NCI-H2196 (cell line): ENCODE results near the gene UCP1.

Source experiments
- DNase-seq: peaks from one replicate; lab custom pipeline; 2025; ENCODE audit not compliant: unreplicated experiment; lab: John Stamatoyannopoulos, UW

The UCP1 gene, protein sequence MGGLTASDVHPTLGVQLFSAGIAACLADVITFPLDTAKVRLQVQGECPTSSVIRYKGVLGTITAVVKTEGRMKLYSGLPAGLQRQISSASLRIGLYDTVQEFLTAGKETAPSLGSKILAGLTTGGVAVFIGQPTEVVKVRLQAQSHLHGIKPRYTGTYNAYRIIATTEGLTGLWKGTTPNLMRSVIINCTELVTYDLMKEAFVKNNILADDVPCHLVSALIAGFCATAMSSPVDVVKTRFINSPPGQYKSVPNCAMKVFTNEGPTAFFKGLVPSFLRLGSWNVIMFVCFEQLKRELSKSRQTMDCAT

DNA sequence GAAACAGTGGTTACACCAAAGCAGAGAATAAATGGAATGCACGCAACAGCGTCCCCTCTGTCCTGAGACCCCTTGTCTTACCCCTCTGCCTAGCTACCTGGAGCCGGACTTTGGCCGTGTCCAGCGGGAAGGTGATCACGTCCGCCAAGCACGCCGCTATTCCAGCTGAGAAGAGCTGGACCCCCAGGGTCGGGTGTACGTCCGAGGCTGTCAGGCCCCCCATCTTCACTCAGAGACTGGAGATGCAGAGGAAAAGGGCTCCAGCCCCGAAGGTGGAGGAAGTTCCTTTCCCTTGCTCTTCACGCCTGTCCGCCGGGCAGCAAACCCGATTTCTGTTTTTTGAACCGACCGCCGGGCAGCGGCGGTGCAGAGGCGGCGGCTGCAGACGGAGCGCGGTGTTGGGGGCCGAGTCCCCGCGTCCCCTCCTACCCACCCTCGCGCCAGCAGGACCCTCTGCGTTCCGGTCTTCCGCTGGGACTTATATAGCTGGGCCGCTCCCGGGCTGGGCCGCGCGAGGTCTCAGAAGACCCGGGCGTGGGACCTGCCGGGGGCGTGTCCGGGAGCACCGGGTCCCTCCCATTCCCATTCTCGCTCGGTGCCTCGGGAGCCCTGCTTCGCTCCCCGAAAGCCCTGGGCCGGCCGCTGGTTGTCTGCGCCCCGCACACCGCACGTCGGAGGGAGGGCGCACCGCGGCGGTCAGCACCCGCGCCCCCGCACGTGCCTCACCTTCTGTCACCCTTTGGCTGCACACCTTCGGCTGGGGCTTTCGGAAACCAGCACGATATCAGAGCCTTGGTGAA lies at the start of gene UCP1:
TSS of gene UCP1 (minus strand) at position 455 of the 800 bp plus-strand sequence. CDS start at position 223, 232 bp downstream.
- DNase-seq, result no peak

DNA sequence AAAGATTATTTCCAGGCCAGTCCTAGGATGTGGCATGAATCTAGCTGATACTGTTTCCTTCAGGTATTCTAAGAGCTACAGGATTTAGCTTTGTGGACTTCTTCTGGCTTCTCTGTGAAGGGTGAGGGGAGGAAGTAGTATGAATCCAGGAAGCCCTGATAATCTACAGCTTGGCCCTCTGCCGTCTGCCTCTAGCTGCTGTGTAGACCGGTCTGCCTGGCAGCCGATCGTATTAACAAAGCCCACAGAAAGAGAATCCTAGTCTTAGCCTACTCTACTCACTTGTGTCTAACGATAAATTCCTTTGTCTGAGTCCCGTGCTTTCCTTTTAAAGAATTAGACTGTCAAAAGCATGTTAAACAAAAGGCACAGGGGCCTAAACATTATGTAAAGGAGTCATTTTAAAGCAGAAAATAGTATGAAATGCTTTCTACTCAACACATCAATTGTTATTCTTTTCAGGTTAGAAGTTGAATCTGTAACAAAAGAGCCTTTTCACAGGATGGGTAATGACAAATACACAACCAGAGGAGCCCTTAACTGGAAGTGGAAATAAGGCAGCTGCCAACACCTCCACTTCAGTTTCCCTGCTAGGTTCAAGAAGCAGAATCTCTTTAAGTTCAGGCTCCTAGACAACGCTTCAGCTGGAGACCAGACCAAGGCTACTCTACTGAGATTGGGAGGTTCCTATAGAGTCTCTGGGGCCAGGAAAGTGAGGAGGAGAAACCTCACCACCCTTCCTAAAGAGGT lies 48.9 kb upstream of the UCP1 start:
- no peak for DNase-seq

DNA sequence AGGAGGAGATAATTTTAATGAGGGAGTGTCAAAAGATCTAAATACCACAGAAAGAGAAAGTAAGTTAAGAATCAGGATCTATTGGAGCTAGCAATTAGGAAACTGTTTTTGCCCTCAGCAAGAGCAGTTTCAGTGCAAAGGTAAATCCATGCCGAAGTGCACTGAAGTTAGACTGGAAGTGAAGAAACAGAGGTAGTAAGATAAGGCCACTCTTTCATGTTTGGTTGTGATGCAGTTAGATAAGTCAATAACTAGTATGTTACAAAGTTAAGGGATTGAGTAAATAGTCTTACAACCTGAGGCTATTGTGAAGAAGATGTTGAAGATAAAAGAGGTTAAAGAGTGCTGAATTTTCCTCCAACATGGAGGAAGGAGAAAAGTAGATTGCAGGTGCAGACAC lies 46.7 kb upstream of the UCP1 start:
- no peak for DNase-seq

DNA sequence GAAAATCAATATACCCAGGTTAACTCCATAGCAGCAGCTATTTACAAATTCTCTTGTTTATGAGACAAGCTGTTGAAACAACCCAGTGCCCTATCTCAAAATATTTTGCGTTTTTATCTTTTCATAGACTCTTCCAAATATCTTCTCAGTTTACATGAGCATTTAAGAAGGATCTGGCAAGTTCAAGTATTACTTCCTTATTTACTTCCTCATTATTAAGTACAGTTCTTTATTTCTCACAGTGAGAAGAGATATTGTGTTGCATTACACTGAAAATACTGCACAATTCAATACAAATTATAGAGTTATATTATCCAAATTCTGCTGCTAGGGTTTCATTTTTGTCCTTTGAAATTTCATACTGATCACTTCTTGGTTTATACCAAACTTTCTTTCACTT lies 43.6 kb upstream of the UCP1 start:
- DNase-seq, result no peak

DNA sequence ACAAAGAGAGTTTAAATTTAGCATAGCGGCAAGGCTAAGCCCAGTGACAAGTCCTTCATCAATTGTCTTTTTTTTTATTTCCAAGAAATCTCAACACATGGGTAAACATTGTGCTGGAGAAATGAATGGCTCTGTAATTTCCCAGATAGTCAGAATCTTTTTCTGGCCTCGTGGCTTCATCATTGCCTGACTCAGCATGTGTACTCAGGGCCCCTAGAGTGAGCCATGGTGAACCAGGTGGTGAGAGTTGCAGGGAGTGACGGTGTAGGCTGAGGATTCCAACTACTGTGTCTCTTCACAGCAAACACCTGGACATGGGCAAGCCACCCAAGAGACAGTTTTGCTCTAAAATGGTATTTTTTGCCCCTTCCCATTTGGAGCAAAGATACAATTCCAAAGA lies 43.1 kb upstream of the UCP1 start:
- no peak for DNase-seq

DNA sequence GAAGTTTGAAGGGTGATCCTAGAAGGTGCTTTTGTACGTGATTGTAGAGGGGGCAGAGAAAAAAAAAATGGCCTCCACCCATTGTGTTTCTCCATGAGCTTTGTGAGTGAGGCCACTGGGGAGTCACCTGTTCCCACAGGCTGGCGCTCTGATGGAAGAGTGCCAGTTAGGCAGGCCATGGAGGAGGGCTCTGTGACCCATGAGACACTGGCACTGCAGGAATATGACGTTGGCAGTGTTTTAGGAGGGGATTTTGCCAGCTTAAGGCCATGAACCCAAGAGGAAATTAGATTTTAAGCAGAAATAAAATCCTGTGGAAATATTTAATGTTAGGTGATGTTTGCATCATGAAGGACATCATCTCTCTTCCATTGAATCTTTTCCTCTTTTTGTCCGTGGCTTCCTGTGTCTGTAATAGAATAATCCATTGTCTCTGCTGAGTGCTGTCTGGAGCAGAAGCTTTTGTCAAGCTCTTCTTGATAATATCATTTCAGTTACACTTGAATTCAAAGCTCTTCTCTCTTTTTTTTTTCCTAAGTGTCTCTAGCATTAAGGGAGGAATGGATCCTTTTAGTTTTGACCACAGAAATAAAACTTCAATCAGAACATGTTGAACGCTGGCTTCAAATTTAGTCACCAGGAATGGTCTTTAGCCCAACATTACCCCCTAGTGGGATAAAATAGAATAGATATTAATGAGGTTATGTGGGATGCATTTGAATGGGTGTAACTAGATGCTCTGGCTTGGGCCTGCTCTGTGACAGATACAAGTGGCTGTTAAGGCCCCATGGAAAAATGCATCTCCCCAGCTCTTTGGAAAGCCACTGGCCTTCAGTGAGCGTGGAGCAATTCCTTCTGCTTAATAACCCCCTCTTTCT lies 41.0 kb upstream of the UCP1 start:
- peak; percentile 55 for DNase-seq

DNA sequence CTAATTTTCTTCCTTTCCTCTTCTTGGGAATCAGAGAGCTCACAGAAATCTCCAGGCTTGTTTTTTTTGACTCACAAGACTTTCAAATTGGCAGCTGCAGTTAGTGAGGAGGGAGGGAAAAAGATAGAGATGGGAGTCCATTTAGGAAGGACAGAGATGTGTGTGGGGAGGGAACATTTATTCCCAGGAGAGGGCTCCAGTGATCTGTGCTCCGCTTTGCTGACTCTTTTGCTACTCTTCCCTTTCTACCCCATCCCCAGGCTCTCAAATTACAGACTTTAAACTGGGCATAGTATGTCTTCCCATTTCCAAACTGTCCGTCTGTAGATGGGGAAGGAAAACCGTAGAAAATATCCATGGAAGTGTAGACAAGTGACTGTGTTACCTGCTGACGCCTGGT lies 39.1 kb upstream of the UCP1 start:
- DNase-seq, result no peak

DNA sequence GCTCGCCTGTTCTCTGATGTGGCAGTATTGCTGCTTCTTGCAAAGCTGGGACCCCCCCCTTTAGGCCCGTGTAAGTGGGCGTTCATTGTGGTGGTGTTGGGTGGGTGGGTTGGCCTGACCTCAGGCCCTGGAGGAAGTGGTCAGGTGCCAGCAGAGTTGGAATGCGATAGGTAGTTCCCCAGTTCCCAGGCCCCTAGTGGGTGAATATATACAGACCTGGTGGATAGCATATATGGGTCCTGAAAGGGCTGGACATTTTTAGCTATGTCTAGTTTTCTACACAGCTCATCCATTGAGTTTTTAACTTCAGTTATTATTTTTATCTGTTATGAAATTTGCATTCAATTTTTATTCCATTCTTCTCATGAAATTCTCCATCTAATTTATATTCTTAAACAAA lies 35.8 kb upstream of the UCP1 start:
- DNase-seq, result no peak

DNA sequence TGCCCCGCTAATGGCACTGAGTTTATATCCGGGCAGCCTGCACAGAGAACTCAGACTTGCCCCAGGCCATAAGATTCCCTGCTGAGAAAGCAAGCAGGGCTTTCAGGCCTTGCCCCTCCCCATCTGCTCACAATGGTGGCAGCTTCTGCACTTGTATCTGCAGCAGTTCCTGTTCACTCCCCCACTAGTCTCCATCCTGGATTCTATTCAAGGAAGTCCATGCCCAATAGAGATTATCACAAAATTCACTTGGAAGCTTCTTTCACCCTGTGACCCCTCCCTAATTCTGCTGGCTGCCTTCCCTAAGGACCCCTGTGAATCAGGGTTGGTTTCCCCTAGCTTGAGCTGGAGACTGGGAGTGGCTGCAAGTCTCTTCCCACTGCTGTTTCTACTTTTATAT lies 34.5 kb upstream of the UCP1 start:
- no peak for DNase-seq

DNA sequence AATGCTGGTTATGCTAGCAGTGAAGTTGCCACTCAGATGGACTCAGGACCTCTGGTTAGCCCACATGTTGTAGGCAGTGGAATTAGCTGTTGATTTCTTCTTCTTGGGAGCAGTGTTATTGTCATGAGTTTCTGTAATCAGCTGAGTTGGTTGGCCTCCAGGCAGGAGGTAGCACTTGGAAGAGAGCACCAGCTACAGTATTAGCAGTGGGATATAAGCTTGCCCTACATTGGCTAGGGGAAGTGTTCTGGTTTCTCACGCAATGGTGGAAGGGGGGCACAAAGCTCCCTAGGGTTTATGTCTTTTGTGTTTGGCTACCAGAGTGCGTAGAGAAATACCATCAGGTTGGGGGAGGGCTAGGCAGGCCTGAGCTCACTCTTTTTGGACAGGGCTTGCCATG lies 34.0 kb upstream of the UCP1 start:
- DNase-seq, result no peak

DNA sequence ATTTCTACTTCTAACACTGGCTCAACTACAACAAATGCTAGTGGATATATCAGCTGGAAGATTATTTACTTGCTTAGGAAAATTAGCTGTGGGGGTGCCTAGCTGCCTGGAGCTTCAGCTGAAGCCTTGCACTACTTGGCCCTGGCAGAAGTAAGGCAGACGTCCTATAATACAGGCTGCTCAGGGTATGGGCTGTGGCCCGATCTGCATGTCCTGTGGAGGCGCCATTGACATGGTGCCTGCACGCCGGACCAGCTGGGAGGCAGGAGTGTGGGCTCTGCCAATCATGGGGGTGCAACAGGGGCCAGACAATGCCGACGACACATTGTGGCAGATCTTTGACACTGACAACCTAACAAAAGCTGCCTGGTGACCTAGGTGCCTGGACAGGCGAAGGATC lies 31.6 kb upstream of the UCP1 start:
- no peak for DNase-seq

DNA sequence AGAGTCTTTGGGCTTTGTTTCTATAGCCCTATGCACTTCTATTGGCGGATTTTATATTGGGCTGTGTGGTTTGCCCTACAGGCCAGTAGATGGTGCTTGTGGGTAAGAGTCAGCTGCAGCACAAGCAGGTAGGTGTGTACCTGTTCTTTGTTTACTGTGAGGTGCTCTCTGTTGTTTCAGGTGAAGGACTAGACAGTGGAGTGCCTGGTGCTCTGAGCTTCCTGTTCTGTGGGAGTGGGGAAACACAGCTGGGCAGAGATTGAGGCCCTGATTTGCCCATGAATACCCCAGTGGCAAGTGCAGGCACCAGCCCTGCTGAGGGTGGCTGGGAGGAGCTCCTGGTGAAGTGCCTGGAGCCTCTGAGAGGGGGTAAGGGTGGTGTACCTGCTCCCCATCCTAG lies 26.3 kb upstream of the UCP1 start:
- no peak for DNase-seq

DNA sequence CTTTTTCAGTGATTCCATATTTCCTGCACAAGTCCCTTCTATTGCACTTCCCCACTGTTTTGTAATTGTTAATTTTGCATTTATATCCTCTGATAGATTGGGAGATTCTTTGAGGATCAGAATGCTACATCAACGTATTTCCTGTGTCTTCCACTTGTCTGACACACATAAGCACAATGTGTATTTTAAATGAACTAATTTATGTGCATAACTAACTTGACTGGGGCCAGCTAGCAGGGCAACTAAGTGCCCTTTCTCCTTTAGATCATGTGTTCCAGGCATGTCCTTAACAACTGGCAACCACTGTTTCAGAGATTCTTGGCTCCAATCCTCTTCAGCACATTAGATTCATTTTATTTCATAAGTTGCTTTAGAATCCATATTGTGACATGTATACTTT lies 15.7 kb upstream of the UCP1 start:
- no peak for DNase-seq

DNA sequence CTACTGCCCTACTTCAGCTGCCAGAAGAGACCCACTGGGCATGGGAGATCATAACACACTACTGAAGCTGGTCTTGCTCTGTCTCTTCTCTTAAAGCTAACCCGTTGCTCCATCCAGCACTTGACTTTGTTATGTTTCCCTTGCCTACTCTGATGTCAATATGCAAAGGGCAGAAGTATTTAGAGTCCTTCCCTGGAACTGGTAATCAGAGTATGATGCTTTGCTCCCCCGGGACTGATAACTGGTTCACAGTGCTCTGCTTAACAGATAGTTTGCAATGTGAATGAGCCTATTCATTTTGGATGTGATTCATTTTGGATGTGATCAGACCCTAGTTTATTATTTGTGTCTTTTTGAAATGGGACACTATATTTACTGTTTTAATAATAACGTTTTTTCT lies 12.3 kb upstream of the UCP1 start:
- no peak for DNase-seq

DNA sequence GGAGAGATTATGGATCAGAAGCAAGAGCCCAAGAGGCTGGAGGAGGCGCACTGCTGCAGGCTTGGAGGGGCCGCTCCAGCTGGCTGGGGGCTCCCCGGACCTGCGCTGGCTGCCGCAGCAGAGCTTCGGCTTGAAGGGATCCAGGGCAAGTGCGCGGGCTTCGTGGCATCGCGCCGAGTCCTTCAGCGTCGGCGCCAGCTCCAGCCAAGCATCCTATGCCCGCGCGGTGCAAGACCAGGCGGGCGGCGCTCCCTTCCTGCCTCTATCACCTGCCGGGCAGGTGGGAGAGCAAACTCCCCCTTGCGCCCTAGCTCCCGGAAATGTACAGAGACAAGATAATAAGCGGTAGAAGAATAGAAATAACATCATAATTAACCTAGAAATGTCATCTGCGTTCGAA lies 10.5 kb upstream of the UCP1 start:
- no peak for DNase-seq

DNA sequence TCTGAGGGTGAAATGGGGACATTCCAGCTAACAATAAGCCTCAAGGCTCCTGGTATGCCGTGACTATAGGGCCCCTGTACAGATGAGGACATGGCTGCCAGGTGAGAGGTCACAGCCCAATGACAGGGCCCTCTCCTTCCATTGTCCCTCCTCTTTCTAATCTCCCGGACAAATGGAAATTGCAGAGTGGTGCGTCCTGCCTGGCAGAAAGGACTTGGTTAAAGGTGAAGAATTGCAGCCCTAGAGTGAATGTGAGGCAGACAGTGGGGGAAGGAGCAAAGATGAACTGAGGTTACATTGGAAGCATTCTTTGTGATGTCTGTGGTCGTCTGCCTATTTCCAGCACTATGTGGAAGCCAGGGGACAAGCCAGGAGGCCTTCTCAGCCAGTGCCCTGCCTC lies 6.7 kb upstream of the UCP1 start:
- no peak for DNase-seq

DNA sequence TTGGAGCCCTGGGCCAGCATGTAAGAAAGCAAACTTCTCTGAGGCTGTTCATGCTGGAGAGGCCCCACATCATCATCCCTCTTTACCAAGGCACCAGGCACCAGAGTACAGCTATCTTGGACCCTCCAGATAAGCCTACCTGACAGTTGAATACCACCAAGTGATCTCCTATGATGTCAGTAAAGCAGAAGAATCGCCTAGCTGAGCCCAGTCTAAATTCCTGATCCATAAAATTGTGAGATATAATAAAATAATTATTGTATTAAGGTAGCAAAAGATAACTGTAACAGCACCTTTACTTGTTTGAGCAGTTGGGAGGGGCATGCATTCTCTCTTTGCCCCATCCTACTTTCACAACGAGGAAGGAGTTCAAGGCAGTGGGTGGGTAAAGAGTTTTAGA lies 2.9 kb upstream of the UCP1 start:
- no peak for DNase-seq

DNA sequence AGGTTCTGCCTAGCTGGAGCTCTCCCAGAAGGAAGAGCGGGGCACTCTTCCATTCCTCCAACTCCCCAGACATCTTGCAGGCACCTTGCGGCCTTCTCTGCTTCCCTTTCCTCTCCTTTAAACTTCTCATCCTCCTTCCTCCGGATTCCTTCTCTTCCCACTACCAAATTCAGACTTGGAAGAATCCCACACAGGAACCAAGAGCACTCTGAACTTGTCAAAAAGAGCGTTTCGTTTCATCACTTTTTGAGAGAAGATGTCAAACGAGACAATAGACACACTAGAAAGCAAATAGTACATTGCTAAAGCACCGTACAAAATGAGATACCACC lies 512 bp upstream of the UCP1 start:
- DNase-seq, result no peak

DNA sequence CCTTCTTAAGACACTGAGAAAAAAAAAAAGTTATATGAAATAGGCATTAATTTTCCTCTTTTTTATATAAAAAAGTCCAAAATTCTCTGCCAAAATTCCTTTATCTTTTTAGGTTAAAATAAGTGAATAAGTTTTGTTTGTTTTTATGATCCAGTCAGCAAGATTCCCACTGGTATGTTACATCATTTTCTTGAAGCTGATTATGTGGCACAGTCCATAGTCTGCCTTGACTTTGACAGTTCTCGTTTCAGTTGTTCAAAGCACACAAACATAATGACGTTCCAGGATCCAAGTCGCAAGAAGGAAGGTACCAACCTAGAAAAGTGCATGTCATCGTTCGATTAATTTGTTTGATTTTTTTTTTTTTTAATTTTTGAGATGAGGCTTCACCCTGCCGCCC lies 9.1 kb downstream of the UCP1 start:
- DNase-seq, result no peak

DNA sequence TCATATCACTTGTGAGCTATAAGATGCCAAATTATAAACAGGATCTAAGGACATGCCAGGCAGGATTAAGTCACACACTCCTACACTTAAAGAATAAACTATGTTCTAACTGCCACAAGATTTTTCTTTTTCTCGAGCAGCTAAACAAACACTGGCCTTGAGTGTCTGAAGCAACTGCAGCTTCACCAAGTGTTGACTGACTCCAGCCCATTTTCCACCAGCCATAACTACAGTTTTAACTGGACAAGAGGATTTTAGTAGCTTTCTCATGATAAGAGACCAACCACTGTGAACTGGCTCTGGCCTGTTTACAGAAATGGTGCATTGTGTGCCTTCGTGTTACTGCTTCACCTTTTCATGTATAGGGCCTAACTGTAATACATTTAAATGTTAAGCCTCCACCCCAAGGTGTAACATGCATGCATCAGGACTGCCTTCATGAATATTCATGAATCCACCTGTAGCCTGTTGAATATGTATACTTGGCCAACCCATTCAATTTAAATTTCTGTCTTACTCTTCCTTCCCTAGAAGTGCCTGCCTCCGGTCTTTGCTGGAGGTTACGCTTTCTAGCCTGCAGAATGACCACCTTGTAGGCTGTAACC lies 10.8 kb downstream of the UCP1 start:
- no peak for DNase-seq
